Measurements from ENCODE around the gene HCCS.

GRCh38 chrX:11119313-11119943 is 8.3 kb downstream of the HCCS start:
- TF ChIP-seq POLR2A (IDR thresholded peaks at IDR 0.05; ENCODE audit: control extremely low read depth in 1 of 2, low read depth in 2 of 2, low read length in 2 of 2) (no peak), HDAC2 (IDR thresholded peaks at IDR 0.05; ENCODE audit: borderline replicate concordance in 1 of 2, low read depth in 2 of 2, low read length in 2 of 2) (no peak), RFX5 (IDR thresholded peaks at IDR 0.05; ENCODE audit: borderline replicate concordance, low read depth, low read length) (no peak), EZH2 (IDR thresholded peaks at IDR 0.05; ENCODE audit: low read depth, low read length, severe bottlenecking) (no peak), SRF (IDR thresholded peaks at IDR 0.05; ENCODE audit: low read depth, low read length) (no peak), CHD2 (IDR thresholded peaks at IDR 0.05; ENCODE audit: low read length) (no peak), ASH2L (IDR thresholded peaks at IDR 0.05; ENCODE audit: low read length) (no peak), CEBPB (IDR thresholded peaks at IDR 0.05; ENCODE audit: low read depth, low read length) (no peak), ZNF274 (IDR thresholded peaks at IDR 0.05; ENCODE audit: borderline replicate concordance, extremely low read depth, low read length) (no peak), EP300 (IDR thresholded peaks at IDR 0.05; ENCODE audit: borderline replicate concordance in 1 of 2, low read depth in 2 of 2, low read length in 2 of 2) (no peak), FOSL1 (IDR thresholded peaks at IDR 0.05; ENCODE audit: insufficient read depth, low read depth, low read length) (no peak)
- TF ChIP-seq, protein P1, sequence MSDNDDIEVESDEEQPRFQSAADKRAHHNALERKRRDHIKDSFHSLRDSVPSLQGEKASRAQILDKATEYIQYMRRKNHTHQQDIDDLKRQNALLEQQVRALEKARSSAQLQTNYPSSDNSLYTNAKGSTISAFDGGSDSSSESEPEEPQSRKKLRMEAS (IDR thresholded peaks at IDR 0.05) = no peak
- TF ChIP-seq, protein P2, sequence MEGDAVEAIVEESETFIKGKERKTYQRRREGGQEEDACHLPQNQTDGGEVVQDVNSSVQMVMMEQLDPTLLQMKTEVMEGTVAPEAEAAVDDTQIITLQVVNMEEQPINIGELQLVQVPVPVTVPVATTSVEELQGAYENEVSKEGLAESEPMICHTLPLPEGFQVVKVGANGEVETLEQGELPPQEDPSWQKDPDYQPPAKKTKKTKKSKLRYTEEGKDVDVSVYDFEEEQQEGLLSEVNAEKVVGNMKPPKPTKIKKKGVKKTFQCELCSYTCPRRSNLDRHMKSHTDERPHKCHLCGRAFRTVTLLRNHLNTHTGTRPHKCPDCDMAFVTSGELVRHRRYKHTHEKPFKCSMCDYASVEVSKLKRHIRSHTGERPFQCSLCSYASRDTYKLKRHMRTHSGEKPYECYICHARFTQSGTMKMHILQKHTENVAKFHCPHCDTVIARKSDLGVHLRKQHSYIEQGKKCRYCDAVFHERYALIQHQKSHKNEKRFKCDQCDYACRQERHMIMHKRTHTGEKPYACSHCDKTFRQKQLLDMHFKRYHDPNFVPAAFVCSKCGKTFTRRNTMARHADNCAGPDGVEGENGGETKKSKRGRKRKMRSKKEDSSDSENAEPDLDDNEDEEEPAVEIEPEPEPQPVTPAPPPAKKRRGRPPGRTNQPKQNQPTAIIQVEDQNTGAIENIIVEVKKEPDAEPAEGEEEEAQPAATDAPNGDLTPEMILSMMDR (IDR thresholded peaks at IDR 0.05; ENCODE audit: control extremely low read depth in 1 of 3, insufficient read depth in 1 of 3, low read depth in 1 of 3, low read length in 3 of 3) = no peak

Data from H1 (cell line).